Measurements from ENCODE around the gene ASAP2.
A peak's percentile ranks its signal among the peaks of the same experiment; 100 is the strongest.

The ASAP2 gene

DNA sequence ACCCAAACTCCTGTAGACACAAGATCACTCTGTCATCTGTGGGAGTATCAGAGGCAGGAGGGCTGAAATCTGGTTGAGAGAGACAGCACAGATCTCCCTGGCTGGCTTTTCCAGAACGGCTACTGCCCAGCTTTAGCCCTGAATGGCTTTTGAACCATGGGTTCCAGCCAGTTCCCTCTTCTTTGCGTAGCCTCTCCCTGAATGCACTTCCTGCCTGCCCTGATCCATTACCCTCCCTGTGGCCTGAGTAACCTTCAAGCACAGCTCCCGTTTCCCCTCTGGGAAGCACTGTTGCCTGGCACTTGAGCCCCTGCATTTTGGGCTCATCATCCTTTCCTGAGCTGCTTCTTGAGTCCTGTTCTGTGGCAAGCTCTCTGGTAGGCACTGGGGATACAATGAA lies 68.8 kb downstream of the ASAP2 start:
- DNase-seq (ENCODE audit: low spot score) = no peak

DNA sequence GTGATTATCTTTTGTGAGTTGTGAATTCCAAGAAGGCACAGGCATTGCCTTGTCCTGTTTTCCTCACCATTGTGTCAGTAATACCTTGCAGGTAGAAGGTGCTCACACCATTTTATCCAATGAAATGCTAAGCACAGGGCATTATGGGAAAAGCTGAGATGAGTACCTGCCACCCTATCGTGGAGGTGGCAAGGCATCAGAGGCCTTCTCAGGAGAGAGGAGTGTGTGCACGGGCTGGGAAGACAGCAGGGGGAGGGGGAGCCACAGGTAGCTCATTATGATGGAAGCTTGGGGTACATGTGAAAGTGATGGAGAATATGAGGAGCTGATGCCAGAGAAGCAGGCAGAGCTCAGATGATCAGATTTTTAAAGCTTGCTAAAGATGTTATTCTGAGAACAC lies 69.5 kb downstream of the ASAP2 start:
- no peak for DNase-seq (ENCODE audit: low spot score)

DNA sequence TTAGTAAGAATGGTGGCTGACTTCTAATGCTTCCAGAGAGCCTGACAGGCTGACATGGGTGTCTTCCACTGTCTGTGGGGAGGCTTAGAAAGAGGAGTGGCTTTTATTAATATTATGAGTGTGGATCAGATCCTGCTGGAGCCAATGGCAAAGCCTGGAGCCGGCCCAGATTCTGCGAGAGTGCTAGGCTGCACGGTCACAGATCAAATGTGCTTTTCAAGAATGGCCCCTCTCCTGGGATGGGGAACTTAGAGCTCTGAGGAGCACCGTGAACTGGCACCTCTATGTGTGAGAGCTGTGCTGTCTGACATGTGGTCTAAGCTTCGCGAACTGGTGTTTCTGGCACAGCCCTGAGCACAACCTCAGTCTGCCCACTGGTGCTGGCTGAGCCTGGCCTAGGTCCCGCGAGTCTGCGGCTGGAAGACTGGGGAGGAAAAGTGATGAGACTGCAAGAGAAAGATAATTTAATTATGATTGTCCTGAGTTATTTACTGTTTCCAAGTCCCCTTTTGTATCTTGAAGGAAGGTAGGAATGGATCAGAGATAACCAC lies 70.4 kb downstream of the ASAP2 start:
- DNase-seq (ENCODE audit: low spot score) = no peak

DNA sequence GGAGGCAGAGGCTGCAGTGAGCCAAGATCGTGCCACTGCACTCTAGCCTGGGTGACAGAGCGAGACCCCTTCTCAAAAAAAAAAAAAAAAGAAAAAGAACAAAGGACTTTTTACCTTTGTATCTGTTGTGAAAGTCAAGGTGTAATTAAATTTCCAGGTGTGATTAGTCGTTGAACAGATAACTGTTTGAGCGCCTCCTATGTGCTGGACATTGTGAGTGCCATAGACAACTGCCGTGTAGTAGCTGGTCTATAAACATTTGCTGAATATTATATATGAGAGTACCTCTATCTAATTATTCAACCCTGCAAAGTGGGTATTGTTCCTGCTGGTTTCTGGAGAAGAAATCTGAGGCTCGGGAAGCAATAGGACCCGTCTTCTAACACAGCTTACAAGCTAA lies 71.8 kb downstream of the ASAP2 start:
- no peak for DNase-seq (ENCODE audit: low spot score)

DNA sequence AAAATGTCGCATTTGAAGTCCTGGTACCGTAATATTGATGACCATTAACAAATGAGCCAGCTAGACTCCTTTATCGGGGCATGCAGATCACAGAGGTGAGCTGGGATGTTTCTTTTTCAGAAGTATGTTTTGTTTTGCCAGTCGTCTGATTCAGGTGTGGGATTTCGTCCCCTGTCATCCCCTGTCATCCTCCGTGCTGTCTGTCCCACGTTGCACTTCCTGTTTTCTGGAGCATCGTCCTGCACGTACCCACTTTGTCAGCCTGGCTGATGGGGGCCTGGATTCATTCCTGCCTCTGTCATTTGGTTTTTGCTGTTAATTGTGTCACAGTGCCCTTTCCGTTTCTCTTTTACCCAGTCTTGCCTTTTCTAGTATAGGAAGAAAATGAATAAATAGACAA lies 72.8 kb downstream of the ASAP2 start:
- no peak for DNase-seq (ENCODE audit: low spot score)

DNA sequence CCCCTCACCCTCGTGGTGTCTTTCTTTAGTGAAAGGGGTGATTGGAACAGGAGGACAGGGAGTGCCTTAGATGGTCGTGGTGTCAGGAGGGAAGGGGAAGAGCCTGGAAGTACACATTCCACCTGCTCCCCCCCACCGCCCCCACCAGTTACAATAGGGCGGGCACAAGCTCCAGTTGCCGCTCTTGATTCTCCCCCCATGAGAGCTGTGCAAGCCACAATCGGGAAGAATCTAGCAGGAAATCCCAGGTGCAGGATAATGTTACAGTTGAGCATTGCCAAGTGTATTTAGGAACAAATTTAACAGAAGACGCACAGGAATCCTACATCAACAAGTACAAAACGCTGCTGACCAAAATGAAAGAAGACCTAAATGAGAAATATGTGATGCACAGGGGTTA lies 73.6 kb downstream of the ASAP2 start:
- DNase-seq (ENCODE audit: low spot score) = no peak

DNA sequence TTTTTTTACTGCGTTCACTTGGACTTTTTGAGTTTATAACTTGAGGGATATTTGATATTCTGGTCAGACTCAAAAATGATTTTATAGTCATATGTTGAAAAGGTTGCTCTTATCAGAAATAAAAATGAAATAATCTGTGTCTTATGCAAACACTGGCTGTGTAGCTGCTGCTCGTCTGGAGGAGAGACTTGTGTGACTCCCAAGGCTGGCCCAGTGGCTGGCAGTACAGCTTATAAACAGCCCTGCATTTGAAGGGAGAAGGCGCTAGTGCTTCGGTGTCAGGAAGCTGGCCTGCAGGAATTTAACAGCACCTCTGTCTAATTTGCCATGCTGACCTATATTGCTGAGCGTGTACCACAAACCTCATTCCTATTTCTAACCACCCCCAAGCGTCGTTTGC lies 74.5 kb downstream of the ASAP2 start:
- DNase-seq (ENCODE audit: low spot score) = no peak

DNA sequence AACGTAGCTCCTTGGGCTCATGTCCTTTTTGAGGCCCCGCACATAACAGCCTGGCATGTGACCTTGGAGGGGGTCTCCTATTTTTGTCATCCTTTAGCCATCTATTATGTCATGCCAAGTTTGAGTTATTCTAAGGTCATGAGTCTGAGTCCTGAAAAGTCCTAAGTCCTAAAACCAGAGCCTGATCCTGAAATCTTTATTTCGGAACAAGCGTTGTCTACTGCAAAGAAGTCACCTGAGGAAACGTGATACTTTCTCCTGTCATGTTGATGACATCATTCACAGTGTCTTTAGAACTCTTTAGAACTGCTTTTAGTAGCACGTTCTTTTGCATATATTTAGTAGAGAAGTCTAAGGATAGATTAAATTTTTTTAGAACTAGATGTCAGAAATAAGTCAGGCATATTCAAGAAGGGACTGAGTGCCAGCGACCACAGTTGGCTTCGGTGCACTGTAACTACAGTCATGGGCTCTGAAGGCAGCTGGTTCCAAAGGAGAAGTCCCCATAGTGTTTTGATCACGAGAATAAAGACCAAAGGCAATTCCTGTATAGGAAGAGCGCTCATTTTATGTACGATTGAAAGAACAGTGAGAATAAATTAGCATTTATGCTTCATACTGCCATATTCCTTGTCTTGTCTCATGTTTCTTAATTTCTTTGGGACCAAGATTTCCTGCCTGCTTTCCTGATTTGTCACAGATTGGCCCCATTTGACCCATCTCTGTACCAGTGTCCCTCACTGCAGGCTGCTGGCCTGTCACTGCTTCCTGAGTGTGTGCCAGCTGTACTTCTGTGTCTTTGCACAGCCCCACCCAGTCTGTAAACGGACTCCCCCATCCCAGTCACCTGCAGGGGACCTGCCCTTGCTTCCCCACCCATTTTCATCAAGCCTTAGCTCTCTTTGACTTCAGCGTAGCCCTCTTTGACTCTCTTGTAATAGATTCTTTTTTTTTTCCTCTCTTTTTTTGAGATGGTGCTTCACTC lies 75.8 kb downstream of the ASAP2 start:
- DNase-seq (ENCODE audit: low spot score) = no peak

DNA sequence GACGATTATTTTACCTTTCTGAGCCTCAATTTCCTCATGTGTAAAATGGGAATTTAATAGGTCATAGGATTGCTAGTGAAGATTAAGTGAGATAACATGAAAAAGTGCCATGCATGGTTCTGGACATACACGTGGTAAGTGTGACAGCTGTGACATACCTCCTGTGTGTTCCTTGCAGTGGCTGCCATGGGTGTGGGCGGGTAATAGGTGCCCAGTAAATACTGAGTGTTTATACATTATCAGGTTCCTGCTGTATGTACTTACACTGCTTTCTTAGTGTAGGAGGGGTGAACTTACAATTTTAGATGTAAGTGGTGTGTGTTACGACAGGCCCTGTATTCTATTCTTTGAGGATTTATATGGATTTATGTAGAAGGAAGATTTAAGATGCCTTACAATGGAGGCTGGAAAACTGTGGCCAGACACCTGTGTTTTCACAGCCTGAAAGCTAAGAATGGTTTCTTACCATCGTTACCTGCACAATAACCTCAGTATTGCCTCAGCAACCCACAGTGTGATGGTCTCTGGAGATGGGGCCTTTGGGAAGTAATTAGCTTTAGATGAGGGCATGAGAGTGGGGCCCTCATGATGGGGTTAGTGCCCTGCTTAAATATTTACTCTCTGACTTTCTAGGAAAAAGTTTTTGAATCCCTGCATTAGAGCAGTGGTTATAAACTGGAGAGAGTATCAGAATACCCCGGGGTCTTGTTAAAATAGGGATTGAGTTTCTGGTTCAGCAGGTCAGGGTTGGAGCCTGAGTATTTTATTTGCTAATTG lies 78.1 kb downstream of the ASAP2 start:
- DNase-seq (ENCODE audit: low spot score) = no peak

DNA sequence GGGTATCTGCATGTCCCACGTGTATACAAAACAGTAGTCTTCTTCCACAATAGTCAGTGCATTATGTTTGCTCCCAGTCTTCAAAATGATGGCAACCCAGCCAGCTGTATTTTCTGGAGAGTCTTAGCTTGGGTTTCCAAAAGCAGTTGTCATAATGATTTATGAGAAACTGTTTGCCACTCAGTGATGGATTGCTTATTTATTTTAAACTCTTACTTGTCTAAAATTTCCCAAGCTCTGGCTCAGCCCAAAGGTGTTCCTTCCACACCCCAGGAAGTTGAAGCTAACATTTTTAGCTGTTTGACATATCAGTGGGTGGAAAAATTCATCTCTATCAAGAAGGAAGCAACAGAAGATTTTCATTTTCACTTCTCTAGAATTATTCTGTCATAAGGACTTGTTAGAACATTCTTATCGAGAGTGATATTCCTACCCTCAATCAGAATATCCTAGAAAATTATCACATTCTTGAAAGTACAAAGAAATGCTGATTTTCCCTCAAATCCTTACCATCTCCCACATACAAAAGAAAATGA lies 78.8 kb downstream of the ASAP2 start:
- no peak for DNase-seq (ENCODE audit: low spot score)

DNA sequence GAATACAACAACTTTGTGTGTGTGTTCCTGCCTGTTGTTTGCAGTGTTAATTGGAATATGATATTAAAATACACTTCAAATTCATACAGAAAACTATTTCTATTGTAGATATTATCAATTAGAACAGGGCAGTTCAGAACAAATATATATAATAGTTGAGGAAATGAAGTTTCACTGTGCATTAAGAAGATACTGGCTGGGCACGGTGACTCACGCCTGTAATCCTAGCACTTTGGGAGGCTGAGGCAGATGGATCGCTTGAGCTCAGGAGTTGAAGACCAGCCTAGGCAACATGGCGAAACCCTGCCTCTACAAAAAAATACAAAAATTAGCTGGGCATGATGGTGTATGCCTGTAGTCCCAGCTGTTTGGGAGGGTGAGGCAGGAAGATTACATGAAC lies 79.3 kb downstream of the ASAP2 start:
- DNase-seq (ENCODE audit: low spot score) = no peak

DNA sequence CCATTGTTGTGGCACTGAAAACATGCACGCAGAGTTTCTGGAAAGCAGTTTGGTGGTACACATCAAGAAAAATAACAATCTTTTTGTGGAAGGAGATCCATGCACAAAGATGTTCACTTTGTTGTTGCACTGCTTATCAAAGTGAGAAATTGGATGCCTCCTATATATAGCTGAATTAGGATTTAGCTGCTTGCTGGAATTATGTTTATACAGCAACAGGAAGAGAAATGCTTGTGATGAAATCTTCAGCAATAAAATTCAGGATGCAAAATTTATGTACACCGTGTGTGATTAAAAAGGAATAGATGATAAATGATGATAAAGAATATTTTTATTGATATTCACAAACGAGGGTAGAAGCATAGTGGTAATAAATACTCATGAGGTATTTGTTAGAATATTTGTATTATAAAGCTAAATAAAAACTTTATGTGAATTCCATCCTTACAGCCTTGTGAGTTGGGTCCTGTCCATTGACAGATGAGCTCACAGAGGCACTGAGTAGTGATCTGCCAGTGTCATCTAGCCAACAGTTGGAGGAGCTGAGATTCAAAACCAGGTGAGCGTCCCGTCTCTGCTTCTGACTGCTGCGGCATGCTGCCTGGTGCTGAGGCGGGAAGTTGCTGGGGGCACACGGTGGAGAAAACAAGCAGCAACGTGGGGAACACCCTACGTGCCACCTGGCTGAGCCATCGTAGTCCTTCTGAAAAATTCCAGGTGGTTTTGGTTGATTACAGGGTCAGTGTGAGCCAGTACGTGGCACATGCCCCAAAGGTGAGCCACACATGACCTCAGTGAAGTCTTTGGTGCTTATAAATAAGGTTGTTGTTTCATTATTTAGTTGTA lies 80.2 kb downstream of the ASAP2 start:
- DNase-seq (ENCODE audit: low spot score) = no peak

DNA sequence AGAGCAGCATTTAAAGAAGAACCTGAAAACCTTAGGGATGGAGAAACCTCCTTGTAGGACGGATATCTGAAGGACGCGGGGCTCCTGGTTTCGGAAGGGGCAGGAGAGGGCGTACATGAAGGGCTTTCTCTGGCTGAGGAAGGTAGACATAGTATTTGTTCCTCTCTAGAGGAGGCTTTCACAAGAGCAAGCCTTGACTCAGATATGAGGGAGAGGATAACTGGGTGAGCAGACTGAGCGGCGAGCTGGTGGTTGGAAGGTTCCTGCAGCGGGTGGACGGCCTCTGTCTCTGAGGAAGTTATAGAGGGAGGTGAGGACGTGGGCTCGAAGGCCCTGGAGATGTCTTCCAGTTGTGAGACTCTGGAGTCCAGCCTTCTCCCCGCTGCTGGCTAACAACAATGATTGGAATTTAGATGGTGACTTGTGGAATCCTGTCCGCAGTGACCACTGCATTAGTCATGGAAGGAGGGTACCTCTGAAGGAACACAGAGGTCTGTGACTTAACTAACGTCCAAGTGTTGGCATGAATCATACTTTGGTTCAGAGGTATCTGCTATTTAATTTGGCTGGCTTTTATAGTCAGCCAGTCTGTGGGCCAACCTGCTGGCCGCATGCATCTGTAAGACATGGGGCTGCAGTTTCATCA lies 80.9 kb downstream of the ASAP2 start:
- DNase-seq (ENCODE audit: low spot score) = no peak

DNA sequence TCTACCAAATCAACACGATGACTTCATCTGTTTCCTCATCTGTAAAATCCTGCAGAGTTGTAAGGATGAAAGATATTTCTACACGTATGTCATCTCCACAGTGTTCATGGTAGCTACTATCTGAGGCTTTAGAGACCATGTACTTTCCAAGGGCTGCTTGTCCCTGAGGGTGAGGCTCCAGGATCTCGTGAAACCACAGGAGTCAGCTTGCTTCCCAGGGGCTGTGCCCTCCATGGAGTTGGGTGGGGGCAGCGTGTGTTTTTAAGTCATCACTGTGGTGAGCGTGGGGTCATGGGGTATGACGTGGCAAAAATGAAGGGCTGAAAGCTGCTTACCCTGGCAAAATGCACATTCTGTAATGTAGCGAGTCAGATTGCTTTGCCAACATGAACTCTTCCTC lies 81.6 kb downstream of the ASAP2 start:
- no peak for DNase-seq (ENCODE audit: low spot score)

DNA sequence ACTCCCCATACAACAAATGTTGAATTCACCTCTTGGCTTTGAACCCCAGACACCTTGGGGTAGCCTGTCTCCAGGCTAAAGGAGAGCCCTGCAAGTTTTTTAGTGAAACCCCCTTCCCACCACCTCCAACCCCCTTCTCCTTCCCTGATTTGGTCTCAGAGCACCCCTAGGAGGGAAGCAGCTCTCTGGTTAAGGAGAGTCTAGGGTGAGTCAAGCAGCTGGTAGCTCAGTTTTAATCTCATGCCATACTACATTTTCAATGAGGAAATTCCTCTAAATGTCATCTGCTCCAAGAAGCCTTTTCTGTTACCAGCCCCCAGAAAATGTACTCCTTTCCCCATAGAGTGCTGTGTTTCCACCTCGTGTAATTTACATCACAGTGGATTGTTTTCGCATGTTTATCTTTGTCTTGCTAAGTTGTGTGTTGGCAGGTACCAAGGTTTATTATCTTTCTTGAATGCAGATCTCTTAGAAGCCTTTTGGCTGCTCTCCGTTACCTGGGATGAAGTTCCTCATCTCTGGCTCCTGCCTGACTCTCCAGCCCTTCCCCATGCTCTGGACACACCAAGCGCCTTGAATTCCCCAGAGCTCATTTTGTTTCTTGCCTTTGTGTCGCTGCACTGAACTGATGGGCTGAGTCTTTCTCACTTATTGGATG lies 82.2 kb downstream of the ASAP2 start:
- peak; percentile 55 for DNase-seq (ENCODE audit: low spot score)

DNA sequence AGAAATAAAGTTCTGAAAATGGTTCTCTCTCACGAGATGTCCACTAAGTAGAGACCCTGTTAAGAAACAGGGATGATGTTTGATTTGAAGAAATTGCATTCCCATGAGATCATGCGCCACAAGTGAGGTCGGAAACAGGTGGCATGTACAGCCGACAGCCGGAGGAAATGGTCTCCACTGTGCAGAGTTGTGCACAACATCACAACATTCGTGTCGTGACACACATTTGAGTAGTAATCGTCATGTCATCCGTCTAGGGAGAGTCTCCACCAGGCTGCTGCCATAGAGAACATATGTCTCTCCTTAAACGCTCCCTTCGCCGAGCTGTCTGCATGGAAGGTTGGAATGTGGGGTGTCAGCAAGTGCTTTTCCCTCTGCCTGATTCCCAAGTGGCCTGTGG lies 84.7 kb downstream of the ASAP2 start:
- no peak for DNase-seq (ENCODE audit: low spot score)

DNA sequence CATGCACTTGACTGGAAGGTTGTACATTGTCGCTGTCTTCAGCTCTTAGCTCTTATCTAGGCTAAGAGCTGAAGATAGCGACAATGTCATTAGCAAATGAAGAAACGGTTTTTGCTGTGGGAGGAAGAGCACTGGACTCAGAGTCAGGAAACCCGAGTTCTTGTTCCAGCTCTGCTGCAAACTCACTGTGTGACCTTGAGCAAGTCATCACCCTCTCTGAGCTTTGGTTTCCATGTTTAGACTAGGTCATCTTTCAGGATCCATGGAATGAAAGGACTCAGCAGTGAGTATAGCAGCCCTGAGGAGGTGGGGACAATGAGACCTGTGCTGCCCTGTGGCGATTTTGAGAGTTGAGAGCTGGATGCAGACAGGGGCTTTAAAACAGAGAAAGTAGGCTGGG lies 85.3 kb downstream of the ASAP2 start:
- no peak for DNase-seq (ENCODE audit: low spot score)

DNA sequence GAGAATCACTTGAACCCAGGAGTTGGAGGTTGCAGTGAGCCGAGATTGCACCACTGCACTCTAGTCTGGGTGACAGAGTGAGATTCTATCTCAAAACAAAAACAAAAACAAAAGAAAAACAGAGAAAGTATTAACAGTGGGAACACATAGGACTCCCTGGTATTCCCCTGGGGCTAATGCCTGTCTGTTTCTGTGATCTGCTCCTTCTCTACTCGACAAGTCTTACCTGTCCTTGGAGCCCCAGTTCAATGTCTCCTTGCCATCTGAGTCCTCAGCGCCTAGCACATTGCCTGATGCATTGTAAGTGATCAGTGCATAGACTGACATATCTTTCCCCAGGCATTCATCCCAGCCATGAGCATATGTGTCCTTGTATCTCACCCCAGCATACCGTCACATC lies 85.8 kb downstream of the ASAP2 start:
- no peak for DNase-seq (ENCODE audit: low spot score)

DNA sequence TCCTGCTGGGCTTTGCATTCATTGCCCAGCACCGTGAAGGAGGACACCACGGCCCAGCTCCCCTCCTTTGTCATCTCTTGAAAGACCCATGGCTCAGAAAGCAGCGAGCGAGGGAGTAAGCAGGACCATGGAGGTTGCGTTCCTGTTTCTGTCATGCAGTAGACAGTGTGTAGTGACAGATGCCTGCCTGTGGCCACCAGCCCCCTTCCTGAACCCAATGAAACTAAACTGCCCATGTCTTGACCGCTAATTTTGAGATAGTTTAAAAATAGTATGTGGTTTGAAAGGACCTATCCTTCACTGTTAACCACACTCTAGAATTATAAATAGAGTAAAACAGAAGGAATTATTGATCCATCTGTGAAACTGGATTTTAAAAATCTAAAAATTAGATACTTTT lies 88.2 kb downstream of the ASAP2 start:
- no peak for DNase-seq (ENCODE audit: low spot score)

DNA sequence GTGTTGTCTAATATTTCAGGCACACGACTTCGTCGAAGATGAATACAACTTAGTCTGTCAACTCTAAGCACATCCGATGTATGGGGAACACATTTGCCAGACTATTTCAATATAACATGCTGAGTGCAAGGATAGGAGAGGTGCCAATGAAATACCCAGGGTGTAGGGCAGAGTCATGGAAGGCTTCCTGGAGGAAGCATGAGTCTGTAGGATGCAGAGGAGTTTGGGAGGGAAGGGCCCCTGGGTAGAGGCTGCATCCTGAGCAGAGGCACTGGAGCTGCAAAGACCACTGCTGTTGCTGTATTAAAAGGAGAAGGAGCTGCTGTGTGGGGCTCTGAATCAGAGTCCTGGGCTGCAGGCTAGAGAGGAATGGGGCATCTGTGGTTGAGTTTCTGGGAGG lies 89.9 kb downstream of the ASAP2 start:
- DNase-seq (ENCODE audit: low spot score) = no peak

DNA sequence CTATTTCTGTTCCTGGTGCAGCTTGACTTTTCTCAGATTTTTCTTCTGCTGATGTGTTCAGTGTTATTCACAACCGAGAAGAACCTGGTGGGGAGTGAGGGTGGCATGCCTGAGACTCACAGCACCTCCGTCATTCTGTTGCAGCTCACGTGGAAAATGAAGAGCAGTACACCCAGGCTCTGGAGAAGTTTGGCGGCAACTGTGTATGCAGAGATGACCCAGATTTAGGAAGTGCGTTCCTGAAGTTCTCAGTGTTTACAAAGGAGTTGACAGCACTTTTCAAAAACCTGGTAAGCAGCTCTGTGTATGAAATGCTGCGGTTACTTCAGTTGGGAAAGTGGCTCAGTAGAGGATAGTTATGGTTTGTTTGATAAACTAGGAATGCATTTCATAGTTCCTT lies 90.5 kb downstream of the ASAP2 start:
- no peak for DNase-seq (ENCODE audit: low spot score)
